HG02884 (cell line): Measurements from ENCODE around the gene RXRA.

ENCODE experiments used
- ATAC-seq: cut with Tn5 transposase; IDR thresholded peaks from one replicate; pipeline ENCODE4 v1.9.1; 2021; ENCODE audit warnings: mild to moderate bottlenecking, moderate library complexity; ENCODE audit not compliant: unreplicated experiment

RXRA gene

DNA sequence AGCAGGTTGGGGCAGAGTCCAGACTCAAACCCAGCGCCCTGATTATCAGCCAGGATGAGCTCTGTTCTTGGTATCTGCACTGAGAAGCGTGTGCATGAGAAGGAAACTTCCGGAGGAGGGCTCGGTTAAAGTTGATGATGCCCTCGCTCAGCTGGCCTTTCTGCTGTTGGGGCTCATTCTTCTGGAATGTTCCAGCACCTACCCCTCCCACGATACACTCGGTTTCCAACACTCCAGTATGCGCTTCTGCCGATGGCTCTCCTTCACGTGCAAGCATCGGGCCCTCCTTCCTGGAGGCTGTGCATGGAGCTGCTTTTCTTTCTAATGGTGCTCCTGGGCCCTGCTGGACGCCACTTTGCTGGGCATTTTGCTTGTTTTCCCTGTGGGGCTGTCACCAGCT, 134.0 kb downstream of the RXRA start:
- no peak for ATAC-seq

DNA sequence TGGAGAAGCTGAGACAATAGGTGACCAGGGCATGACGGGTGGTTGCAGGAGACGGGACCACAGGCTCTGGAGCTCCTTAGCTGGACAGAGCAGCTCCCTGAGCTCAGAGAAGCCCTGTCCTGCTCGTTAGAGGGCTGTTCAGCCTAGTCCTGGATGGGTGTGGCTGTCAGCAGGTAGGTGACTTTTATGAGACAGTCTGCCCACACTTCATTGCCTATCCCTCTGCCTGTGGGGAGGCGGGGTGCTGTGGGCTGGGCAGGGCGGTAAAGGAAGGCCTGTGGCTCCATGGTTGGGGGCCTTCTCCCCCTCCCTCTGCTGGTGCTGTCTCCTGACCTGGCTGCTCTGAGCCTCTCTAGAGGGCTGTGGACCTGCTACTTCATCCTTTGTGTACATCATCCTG, 134.6 kb downstream of the RXRA start:
- no peak for ATAC-seq

DNA sequence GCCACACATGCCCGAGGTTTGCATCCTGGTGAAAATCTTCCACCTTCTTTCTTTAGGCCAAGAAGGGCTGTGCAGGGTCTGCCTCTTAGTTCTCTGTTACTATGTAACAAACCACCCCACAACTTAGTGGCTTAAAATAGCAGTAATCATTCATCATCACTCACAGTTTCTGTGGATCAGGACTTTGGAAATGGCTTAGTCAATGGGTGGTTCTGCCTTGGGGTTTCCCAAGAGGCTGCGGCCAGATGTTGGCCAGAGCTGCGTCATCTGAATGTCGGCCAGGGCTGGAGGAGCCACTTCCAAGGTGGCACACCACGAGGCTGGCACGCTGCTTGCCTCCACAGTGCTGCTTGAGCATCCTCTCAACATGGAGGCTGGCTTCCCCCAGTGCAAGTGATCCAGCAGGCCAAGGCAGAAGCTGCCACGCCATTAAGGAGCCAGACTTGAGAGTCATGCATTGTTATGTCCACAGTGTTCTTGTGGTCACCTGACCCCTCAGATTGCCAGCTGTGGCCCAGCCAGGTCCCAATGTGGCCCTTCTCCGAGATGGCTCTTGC, 135.2 kb downstream of the RXRA start:
- no peak for ATAC-seq

DNA sequence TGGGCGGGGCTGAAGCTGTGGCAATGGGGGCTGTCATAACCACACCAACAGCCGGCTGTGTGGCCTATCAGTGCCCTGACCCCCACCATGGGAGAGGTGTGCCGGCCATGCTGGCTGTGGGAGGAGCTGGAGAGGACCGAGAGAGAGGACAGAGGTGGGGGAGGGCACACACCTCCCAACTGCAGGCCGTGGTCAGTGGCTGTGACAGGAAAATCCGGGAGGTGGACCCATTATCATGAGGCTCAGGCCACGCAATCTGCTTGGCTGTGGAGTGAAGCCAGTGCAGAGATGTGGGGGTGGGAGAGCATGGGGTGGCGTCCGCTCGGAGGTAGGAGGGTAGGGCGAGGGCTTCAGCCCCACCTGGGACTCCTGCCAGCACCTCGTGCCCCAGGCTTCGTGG, 136.1 kb downstream of the RXRA start:
- ATAC-seq = no peak

DNA sequence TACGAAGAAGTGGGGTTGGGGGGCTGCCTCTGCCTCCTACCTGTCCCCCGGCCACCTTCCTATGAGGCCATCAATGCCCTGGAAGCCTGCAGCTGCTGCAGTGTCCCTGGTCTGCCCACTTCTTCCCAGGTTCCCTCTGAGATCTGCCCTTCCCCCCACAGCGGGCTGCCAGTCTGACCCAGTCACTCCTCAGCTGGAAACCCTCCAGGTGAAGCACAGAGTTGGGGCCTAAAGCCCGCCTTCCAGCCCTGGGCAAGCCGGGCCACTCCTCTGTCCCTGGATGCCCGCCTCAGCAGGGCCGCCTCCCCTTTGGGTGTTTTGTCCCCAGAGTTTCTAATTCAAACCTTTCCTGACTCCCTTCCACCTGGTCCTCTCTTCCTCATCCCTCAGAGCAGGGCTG, 137.0 kb downstream of the RXRA start:
- no peak for ATAC-seq

DNA sequence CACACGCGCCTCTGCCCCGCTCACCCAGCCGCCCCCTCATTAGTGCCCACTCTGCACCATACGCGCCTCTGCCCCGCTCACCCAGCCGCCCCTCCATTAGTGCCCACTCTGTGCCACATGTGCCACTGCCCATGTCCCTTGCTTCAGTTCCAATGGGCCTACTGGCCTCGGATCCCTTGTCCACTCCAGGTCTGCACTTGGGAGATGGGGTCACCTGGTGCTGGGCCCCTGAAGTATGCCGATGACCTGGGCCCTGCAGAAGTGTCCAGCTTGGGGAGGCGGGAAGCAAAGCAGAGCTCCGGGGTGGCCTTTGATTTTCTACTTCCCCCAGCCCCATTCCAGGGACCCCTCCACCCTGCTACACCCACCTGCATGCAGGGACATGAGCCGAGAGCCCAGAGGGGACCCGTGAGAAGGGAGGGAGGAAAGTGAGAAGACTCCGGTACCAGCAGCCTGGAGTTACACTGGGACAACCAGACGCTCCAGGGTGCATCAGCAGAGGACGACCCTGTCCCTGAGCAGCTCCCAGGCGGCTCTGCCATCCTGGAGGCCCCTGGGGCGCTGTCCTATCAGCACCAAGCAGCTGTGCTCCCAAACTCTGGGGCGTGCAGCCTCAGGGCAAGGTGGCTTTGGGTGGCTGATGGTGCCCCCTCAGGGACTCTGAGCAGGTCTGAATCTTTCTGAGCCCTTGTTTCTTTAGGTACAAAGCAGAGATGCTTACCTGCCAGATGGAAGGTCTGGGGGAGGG, 140.8 kb downstream of the RXRA start:
- no peak for ATAC-seq

DNA sequence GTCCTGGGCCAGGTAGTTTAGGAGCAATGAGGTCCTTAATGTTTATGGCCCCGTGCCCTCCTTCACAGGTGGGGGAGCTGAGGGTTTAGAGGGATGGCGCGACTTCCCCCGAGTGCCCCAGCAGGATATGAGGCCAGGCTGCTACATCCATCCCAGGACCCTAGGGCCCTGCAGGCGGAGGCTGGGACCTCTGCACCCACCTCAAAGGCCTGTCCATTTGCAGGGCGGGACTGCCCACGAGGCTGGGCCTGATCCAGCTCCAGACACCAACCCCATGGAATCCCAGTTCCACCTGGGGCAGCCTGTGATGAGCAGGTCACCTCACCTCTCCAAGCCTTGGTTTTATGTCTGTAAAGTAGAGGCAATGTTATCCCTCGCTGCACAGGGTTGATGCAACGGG, 142.1 kb downstream of the RXRA start:
- no peak for ATAC-seq

DNA sequence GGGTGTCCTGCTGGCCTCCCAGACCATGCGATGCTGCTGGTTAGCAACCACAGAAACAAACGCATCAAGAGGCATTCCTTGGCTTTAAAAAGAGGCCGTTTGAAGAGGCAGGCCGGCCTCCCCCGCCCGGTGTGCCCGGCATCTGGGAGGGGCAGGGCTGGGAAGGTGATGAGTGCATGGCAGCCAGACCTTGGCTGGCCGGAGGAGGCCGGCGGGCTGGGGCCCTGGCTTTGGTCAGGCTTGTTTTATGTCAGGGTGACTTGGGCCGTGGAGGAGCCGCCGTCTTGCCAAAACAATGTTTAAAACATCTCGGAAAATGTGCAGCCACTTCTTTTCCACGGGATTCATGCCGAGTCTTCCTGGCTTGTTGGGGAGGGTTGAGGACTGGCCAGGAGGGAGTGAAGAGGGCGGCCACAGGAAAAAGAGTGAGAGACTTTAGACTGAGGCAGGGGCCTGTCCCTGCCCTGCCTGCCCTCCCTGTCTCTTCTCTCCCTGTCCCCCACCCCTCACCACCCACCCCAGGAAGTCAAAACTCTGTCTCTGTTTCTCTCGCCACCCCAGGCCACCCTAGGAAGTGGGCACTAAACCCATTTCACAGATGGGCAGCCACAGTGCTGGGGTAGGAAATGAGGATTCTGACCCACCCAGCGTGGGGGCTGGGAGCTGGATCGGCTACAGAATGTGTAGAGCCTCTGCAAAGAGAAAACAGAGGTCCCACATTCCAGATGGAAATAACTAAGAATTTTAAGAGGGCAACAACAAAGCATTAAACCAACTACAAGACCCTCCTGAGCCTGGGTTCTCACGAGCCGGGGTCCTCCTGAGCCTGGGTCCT, 143.0 kb downstream of the RXRA start:
- no peak for ATAC-seq

DNA sequence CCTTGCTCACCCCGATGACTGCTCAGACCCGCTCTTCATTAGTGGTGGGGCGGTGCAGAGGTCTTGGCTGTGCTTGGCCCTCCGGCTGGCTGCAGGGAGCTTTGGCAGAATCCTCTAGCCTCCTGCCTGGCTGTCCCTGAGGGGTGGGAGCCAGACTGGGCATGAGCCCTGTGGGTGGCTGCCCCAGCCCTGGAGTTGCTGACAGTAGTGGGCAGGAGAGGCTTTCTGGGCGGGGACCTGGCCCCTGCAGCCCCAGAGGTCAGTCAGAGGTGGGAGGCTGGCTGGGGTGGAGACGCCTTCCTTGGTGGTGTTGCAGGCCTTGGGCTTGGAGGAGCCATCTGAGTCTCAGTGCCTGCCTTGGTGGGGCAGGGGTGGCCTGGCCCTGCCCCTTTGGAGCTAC, 146.0 kb downstream of the RXRA start:
- no peak for ATAC-seq

DNA sequence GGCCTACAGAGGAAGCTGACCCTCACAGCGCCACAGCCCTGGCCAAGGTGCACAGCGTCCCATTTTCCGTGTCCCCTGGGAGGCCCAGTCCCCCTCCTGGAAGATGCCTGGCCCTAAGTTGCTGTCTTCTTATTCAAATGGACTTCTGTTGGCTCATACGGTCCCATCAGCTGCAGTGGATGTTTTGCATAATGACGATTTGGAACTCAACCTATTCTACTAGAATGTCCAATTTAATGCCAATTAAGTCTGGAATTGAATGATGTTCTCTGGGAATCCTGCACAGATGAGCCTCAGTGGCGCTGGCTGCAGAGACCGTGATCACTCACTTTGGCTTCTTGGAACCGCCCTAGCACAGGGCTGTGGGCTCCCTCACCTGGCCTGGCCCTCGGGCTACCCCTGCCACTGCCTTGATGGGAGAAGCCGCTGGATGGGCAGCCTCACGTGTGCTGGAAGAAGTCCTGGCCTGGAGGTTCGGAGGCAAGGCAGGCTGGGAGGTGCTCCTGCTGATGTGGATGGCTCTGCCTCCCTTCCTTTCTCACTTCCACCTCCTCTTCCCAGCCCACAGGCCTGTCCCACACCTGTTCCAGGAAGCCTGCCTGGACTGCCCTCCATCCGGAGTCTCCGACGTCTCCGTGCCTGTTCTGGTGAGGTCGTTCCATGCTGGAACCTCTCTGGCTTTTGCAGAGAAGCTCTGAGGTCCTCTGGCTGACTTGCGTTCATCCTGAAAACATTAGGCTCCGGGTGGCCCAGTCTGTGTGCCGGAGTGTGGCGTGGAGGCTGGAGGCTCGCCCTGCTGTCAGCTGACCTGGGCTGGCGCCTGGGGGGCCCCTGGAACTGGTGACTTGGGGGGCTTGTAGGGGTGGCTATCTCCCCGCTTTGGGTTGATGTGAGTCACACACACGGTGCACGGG, 147.1 kb downstream of the RXRA start:
- ATAC-seq = no peak

DNA sequence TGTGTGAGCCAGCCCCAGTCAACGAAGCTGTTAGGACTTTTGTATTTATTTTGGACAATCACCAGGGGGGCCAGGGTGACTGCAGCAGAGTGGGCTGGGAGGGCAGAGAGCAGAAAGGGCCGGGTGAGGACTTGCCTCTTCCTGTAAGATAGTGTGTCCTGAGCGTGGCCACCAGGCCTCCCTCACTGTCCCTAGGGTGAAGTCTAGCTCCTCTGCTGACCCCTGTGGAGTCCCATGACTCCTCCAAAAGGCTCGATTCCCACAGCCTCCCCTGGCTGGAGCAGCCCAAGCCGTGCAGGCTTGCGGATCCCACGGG, 147.8 kb downstream of the RXRA start:
- ATAC-seq = no peak

DNA sequence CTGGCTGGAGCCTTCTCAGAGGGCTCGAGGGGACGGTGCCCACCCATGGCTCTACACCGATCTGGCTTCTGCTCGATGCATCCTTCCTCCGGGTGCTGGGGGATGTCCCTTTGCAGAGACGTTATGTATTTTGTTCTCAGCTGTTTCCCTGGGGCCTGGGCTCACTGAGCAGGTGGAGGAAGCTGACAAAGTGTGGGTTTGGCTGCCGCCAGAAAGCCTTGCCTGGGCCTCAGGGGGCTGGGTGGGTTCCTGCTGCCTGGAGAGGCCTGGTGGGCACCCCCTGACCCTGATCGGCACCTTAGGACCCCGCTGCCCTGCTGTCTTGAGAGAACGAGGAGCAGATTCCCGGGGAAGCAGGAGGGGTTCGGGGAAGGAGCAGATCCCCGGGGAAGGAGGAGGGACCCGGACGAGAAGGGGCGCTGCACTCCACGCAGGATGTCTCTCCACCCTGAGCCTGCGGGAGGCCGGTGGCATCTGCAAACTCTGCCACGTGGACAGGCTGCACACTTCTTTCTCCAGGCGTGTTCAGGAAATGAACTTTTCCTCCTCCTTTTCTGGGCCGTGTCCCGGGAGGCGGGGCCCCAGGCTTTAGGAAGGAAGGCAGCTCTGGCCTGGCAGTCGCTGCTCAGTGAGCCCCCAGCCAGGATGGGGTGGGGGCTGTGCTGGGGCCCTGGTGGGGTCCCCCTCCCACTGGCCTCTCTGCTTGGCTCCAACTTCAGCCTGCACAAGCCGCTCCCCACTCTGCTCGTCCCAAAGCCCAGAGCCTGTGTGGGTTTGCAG, 148.9 kb downstream of the RXRA start:
- no peak for ATAC-seq

DNA sequence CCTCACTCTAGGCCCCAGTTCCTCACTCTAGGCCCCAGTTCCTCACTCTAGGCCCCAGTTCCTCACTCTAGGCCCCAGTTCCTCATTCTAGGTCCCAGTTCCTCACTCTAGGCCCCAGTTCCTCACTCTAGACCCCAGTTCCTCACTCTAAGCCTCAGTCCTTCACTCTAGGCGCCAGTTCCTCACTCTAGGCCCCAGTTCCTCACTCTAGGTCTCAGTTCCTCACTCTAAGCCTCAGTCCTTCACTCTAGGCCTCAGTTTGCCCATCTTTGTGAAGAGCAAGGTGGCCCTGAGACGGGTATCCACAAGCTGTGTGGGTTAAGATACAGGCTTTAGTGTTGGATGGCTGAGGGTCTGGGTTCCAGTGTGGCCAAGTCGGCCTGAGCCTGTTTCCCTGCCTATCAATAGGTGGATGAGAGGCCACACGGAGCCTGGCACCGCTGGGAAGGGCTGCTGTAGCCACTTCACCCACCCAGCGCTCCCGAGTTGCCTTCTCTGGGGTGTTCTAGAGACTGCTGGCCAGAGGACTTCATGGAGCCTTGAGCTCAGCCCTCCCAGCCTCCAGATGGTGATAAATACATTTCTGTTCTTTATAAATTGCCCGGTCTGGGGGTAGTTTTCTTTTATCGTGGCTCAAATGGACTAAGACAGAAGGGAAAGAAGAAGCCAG, 150.2 kb downstream of the RXRA start:
- no peak for ATAC-seq

DNA sequence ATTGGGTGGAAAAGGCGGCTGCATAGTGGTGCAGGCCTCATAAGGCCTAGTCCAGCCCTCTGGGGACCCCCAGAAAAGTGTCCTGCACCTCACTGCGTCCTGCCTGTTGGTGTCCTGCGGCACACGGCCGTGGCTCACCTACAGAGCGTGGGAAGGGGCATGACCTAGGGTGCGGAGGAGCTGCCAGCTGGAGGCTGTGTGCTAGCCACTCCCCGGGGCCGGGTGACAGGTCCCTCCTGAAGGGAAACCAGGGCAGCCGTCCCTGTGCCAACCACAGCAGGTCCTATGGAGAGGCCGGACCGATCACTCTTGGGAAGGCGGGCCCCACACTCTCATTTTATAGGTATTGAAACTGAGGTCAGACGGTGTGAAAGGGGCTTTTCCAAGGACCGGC, 150.7 kb downstream of the RXRA start:
- ATAC-seq = no peak

DNA sequence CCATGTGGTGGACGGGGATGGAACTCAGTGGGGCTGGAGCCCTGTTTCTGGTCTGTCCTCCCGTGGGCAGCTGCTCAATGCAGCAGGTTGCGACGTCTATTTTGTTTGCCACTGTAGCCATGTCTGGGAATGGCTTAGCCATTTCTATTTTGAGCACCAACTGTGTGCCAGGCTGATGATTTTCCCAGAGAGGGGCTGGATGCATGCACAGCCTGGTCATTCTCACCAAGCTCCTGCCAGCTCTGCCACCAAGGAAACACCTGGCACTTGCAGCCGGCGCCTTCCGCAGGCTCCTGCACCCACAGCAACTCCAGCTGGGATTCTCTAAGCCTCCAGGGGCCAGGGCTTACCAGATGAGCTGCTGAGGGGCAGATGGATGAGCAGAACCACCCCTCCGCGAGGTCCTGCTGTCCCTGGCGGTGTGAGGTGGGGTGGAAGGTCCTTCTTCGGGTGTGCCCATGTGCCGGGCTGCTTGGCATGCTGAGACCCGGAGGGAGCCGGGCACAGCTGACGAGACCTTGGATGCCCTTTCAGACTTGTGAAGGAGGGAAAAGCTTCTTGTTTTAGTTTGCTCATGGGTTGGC, 151.2 kb downstream of the RXRA start:
- no peak for ATAC-seq

DNA sequence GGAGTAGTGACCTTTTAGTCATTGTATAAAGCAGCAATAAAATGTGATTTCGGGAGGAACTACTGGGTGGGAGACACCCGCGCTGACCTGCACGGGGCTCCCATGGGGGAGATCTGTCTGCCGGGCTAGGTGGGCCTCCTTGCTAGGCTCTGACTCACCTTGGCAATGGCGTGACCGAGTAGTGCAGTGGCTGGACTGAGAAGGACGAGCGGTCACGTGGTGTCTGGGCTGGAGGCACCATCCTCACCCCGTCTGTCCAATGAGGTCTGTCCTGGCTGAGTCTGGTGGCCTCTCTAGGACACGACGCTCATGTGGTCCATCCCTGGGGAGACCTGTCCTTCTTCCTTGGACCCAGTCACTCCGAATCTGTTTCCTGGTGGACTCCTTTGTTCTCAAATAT, 151.7 kb downstream of the RXRA start:
- ATAC-seq = no peak

DNA sequence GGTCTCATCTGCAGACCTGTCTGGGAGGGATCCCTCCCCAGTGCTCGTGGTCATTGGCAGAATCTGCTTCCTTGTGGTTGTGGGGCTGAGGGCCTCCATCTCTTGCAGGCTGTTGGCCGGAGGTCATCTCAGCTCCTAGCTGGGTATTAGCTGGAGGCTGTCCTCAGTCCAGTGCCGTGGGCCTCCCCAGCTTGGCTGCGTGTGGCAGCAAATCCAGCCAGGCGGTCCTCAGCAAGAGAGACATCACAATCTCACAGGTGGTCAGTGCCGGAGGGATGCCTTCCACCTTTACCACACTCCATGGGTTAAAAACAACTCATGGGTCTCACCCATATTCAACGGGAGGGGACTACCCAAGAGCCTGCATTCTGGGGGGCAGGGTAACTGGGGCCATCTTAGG, 155.5 kb downstream of the RXRA start:
- ATAC-seq = no peak

DNA sequence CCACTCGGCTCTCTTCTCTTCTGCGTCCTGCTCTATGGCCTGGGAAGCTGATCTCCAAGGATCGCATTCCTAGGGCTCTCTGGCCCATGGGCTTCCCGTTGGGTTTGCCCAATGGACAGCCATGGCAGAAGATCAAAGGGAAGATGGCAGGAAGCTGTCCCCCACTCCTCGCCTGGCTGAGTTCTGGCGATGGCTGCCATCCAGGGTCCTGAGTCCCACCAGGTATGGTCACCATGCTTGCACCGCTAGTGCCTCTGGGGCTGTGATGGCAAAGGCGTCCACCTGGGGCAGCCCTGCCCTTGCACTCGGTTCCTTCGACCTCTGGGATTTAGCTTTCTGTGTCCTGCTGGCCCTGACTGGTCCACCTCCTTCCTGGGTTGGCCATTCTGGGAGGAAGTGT, 156.0 kb downstream of the RXRA start:
- no peak for ATAC-seq

DNA sequence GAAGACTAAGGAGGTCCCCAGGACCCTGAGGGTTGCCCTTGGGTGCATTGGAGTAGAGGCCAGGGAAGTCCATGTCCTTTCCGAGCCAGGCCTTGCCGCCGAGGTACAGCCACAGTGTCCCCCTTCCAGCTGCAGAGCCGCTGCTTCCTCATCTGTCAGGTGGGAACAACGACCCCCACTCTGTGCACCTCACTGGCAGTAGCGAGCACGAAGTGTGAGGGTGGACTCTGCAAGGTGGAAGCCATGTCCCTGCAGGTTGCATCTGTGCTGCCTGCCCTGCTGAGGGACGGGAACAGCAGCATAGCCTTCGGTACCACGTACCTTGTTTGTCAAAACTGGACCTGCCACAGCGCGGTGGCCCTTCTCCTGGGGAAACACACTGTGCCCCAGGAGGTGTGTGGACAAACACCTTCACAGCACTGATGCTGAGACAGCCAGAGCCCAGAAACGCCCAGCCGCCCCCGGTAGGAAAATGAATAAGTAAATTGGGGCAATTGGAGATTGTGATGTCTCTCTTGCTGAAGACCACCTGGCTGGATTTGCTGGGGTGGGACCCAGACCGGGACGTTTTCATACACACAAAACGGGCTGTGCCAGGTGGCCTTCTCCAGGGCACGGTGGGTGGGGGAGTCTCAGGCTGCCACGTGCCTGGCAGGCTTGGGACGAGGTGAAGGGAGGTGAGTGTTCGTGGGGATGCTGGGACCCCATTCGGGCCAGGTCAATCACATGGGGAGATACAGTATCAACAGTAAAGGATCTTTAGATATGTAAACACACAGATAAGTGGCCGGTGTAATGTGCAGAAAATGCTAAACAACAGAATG, 157.3 kb downstream of the RXRA start:
- no peak for ATAC-seq
